Neural progenitor cell (in vitro differentiated cells): ENCODE data around the gene CREB5.

Experiments
- CTCF ChIP-seq: fragments of 200-600 bp; sonication (generic); IDR thresholded peaks from 2 replicates; pipeline ENCODE4 v1.5.1; 2017; ENCODE audit warnings: antibody characterized with exemption, mild to moderate bottlenecking
- EZH2 ChIP-seq: fragments of 200-600 bp; sonication (generic); IDR thresholded peaks from 2 replicates; pipeline ENCODE4 v1.6.1; 2017; ENCODE audit warnings: antibody characterized with exemption, mild to moderate bottlenecking, moderate library complexity
- EZH2phosphoT487 ChIP-seq: fragments of 200-600 bp; sonication (generic); IDR thresholded peaks from 2 replicates; pipeline ENCODE4 v1.6.1; 2017; ENCODE audit warnings: antibody characterized with exemption

- TF ChIP-seq CTCF = no peak
- no peak for TF ChIP-seq EZH2
- TF ChIP-seq EZH2phosphoT487 = no peak
These were observed 33.8 kb downstream of the CREB5 start for GRCh38 chr7:28446131-28446530.
